ENCODE measurements around the gene RPS15. TPM values are rescaled to one million over a fixed set of nuclear protein-coding genes. Genes with fewer than 3 reads are reported as not detected.
A peak's percentile ranks its signal among the peaks of the same experiment; 100 is the strongest.

The RPS15 gene
- total RNA-seq, 2 donors from 2014 or later: 757 to 1,081 TPM

DNA sequence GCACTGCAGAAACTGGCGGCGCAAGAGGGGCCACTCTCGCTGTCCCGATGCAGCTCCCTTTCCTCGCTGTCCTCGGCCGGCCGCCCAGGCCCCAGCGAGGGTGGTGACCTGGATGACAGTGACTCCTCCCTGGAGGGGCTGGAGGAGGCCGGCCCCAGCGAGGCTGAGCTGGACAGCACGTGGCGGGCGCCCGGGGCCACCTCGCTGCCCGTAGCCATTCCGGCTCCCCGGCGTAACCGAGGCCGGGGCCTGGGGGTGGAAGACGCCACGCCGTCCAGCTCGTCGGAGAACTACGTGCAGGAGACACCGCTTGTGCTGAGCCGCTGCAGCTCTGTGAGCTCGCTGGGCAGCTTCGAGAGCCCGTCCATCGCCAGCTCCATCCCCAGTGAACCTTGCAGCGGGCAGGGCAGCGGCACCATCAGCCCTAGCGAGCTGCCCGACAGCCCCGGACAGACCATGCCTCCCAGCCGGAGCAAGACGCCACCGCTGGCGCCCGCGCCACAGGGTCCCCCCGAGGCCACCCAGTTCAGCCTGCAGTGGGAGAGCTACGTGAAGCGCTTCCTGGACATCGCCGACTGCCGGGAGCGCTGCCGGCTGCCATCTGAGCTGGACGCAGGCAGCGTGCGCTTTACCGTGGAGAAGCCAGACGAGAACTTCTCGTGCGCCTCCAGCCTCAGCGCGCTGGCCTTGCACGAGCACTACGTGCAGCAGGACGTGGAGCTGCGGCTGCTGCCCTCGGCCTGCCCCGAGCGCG, 28.4 kb downstream of the RPS15 start:
- no peak for ATAC-seq

DNA sequence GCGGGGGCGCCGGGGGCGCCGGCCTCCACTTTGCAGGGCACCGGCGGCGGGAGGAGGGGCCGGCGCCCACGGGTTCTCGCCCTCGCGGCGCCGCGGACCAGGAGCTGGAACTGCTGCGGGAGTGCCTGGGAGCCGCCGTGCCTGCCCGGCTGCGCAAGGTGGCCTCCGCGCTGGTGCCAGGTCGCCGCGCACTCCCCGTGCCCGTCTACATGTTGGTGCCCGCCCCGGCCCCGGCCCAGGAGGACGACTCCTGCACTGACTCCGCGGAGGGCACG, 29.0 kb downstream of the RPS15 start:
- Mint-ChIP-seq H3K27me3 (no peaks in the 10 kb centered on the region), H3K4me1 (ENCODE audit: low read depth in 2 of 2) (peaks cover 0 to 5% of the 10 kb centered on the region in 2 donors), H3K36me3 (no peaks in the 10 kb centered on the region), H3K27ac (no peak overlapping the region), H3K4me3 (no peak overlapping the region), H3K9me3 (no peaks in the 10 kb centered on the region)
- no peak for ATAC-seq
- DNase-seq (ENCODE audit: low spot score): no peak

More for the DNA sequence above, 28.4 kb downstream of the RPS15 start:
- no peaks in the 10 kb centered on the region for H3K9me3 Mint-ChIP-seq
- H3K4me1 Mint-ChIP-seq (ENCODE audit: low read depth in 2 of 2): peaks cover 0 to 3% of the 10 kb centered on the region in 2 donors
- no peak for DNase-seq (ENCODE audit: low spot score)
- H3K27me3 Mint-ChIP-seq: no peaks in the 10 kb centered on the region
- H3K4me3 Mint-ChIP-seq: no peak overlapping the region
- H3K27ac Mint-ChIP-seq: no peak overlapping the region
- H3K36me3 Mint-ChIP-seq: no peaks in the 10 kb centered on the region

DNA sequence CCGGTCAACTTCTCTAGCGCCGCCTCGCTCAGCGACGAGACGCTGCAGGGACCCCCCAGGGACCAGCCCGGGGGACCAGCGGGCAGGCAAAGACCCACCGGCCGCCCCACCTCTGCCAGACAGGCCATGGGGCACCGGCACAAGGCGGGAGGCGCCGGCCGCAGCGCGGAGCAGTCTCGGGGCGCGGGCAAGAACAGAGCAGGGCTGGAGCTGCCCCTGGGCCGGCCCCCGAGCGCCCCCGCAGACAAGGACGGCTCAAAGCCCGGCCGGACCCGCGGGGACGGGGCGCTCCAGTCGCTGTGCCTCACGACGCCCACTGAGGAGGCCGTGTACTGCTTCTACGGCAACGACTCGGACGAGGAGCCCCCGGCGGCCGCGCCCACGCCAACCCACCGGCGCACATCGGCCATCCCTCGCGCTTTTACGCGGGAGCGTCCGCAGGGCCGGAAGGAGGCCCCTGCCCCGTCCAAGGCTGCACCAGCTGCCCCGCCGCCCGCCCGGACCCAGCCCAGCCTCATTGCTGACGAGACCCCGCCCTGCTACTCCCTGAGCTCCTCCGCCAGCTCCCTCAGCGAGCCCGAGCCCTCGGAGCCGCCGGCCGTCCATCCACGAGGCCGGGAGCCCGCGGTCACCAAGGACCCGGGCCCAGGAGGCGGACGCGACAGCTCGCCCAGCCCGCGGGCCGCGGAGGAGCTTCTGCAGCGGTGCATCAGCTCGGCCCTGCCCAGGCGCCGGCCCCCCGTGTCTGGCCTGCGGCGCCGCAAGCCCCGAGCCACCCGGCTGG, 29.5 kb downstream of the RPS15 start:
- DNase-seq (ENCODE audit: low spot score) (no peak), ATAC-seq (no peak)
- no peaks in the 10 kb centered on the region for H3K36me3 Mint-ChIP-seq
- no peaks in the 10 kb centered on the region for H3K27me3 Mint-ChIP-seq
- H3K9me3 Mint-ChIP-seq: no peaks in the 10 kb centered on the region
- H3K27ac Mint-ChIP-seq: no peak overlapping the region
- H3K4me1 Mint-ChIP-seq (ENCODE audit: low read depth in 2 of 2): peaks cover 0 to 5% of the 10 kb centered on the region in 2 donors
- H3K4me3 Mint-ChIP-seq: no peak overlapping the region

DNA sequence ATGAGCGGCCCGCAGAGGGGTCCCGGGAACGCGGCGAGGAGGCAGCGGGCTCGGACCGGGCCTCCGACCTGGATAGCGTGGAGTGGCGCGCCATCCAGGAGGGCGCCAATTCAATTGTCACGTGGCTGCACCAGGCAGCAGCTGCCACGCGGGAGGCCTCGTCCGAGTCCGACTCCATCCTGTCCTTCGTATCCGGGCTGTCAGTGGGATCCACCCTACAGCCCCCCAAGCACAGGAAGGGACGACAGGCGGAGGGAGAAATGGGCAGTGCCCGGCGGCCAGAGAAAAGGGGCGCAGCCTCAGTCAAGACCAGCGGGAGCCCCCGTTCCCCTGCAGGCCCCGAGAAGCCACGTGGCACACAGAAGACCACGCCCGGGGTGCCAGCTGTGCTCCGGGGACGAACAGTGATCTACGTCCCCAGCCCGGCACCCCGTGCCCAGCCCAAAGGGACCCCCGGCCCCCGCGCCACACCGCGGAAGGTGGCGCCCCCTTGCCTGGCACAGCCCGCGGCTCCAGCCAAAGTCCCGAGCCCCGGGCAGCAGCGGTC, 30.2 kb downstream of the RPS15 start:
- no peak overlapping the region for H3K4me3 Mint-ChIP-seq
- no peak for DNase-seq (ENCODE audit: low spot score)
- no peak for ATAC-seq
- H3K4me1 Mint-ChIP-seq (ENCODE audit: low read depth in 2 of 2): peaks cover 0 to 10% of the 10 kb centered on the region in 2 donors
- no peaks in the 10 kb centered on the region for H3K36me3 Mint-ChIP-seq
- H3K27me3 Mint-ChIP-seq: no peaks in the 10 kb centered on the region
- H3K27ac Mint-ChIP-seq: no peak overlapping the region
- H3K9me3 Mint-ChIP-seq: no peaks in the 10 kb centered on the region

DNA sequence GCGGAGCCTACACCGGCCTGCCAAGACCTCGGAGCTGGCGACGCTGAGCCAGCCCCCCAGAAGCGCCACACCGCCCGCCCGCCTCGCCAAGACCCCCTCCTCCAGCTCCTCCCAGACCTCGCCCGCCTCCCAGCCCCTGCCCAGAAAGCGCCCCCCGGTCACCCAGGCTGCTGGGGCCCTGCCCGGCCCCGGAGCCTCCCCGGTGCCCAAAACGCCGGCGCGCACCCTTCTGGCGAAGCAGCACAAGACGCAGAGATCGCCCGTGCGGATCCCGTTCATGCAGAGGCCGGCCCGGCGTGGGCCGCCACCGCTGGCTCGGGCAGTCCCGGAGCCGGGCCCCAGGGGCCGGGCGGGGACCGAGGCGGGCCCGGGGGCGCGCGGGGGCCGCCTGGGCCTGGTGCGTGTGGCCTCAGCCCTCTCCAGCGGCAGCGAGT, 30.6 kb downstream of the RPS15 start:
- no peak for DNase-seq (ENCODE audit: low spot score)
- peak in 1 of 2 donors; percentile 1 for ATAC-seq
- peaks cover 0 to 11% of the 10 kb centered on the region in 2 donors for H3K4me1 Mint-ChIP-seq (ENCODE audit: low read depth in 2 of 2)
- no peaks in the 10 kb centered on the region for H3K27me3 Mint-ChIP-seq
- no peak overlapping the region for H3K27ac Mint-ChIP-seq
- no peaks in the 10 kb centered on the region for H3K9me3 Mint-ChIP-seq
- H3K4me3 Mint-ChIP-seq: no peak overlapping the region
- H3K36me3 Mint-ChIP-seq: no peaks in the 10 kb centered on the region

DNA sequence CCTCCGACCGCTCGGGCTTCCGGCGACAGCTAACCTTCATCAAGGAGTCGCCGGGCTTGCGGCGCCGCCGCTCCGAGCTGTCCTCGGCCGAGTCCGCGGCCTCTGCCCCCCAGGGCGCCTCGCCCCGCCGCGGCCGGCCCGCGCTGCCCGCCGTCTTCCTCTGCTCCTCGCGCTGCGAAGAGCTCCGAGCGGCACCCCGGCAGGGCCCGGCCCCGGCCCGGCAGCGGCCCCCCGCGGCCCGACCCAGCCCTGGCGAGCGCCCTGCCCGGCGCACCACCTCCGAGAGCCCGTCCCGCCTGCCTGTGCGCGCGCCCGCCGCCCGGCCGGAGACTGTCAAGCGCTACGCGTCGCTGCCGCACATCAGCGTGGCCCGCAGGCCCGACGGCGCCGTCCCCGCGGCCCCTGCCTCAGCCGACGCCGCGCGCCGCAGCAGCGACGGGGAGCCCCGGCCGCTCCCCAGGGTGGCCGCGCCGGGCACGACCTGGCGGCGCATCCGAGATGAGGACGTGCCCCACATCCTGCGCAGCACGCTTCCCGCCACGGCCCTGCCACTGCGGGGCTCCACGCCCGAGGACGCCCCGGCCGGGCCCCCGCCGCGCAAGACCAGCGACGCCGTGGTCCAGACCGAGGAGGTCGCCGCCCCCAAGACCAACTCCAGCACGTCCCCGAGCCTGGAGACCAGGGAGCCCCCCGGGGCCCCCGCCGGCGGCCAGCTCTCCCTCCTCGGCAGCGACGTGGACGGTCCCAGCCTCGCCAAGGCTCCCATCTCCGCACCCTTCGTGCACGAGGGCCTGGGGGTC, 31.3 kb downstream of the RPS15 start:
- no peak for DNase-seq (ENCODE audit: low spot score)
- H3K27me3 Mint-ChIP-seq: no peaks in the 10 kb centered on the region
- H3K9me3 Mint-ChIP-seq: no peaks in the 10 kb centered on the region

DNA sequence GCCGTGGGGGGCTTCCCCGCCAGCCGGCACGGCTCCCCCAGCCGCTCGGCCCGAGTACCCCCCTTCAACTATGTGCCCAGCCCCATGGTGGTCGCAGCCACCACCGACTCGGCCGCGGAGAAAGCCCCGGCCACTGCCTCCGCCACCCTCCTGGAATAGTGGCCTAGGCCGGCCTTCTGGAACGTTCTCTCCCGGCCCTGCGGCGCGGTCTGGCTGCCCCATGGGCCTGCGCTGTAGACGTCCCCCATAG, 31.8 kb downstream of the RPS15 start:
- DNase-seq (ENCODE audit: low spot score) (no peak), ATAC-seq (no peak)
- Mint-ChIP-seq H3K9me3 (no peaks in the 10 kb centered on the region), H3K27me3 (no peaks in the 10 kb centered on the region), H3K36me3 (no peaks in the 10 kb centered on the region), H3K4me1 (ENCODE audit: low read depth in 2 of 2) (peaks cover 0 to 11% of the 10 kb centered on the region in 2 donors), H3K4me3 (peak overlapping the region; percentile 70), H3K27ac (no peak overlapping the region)

More for the DNA sequence above, 31.3 kb downstream of the RPS15 start:
- peak; percentile 49 to 55 for ATAC-seq
- H3K4me3 Mint-ChIP-seq: peak overlapping the region; percentile 70
- no peak overlapping the region for H3K27ac Mint-ChIP-seq
- H3K36me3 Mint-ChIP-seq: no peaks in the 10 kb centered on the region
- H3K4me1 Mint-ChIP-seq (ENCODE audit: low read depth in 2 of 2): peaks cover 0 to 11% of the 10 kb centered on the region in 2 donors

DNA sequence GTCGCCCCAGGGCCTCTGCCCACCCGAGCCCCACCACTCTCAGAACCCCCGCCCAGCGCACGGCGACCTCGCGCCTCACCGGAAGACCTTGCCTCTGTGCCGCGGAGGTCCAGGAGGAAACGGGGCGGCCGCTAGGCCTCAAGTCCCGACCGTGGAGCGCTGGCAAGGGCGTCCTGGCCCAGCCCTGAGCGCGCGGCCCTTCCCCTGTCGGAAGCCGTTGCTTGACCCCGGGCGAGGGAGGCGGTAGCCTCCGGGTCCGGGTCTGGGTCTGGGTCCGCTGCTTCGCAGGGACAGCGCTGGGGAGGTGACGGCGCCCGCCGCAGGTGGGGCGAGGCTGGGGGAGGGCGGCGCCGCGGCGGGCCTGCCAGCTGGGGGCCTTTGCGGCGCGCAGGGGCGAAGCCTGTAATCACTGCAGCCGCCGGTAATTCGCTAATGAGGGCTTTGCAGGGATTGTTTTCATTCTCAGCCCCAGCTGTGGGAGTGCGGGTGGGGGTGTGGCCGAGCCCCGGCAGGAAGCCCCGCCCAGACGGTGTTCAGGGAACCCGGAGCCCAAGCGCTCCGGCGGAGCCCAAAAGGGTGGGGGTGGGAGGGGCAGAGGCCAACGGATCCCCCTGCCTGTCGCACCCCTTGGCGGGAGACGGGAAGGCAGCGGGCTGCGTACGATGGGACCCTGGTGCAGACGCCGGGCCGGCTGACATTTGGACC, 32.3 kb downstream of the RPS15 start:
- Mint-ChIP-seq H3K27ac (no peak overlapping the region), H3K27me3 (no peaks in the 10 kb centered on the region), H3K4me1 (ENCODE audit: low read depth in 2 of 2) (peaks cover 0 to 11% of the 10 kb centered on the region in 2 donors), H3K4me3 (peak overlapping the region; percentile 70), H3K9me3 (no peaks in the 10 kb centered on the region), H3K36me3 (no peaks in the 10 kb centered on the region)
- DNase-seq (ENCODE audit: low spot score): no peak
- peak; percentile 46 to 63 for ATAC-seq

DNA sequence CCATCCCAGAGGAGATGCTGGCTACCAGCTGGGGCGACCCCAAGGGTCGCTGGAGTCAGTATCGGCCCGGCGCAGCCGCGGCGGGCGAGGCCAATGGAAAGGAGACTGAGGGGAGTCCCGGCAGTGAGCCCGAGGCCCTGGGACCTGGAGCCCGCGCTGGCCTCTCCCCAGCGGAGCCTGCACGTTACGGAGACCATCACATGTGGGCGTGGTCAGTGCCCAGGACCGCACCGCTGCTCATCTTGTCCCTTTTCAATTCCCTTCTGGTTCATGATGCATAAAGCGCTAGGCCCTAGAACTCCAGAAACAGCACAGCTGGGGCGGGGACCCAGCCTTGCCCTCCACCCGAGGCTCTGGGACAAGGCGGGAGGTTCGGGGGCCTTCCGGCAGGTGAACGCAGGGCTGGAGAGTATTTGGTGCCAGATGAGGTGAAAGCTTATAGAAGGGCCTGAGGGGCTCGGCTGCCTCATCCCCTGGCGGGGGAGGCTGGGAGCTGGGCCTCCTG, 32.9 kb downstream of the RPS15 start:
- ATAC-seq: peak; percentile 8 to 32
- DNase-seq (ENCODE audit: low spot score): no peak
- peak overlapping the region; percentile 22 for H3K4me3 Mint-ChIP-seq
- no peaks in the 10 kb centered on the region for H3K36me3 Mint-ChIP-seq
- no peaks in the 10 kb centered on the region for H3K9me3 Mint-ChIP-seq
- no peak overlapping the region for H3K27ac Mint-ChIP-seq
- H3K27me3 Mint-ChIP-seq: no peaks in the 10 kb centered on the region
- peaks cover 0 to 11% of the 10 kb centered on the region in 2 donors for H3K4me1 Mint-ChIP-seq (ENCODE audit: low read depth in 2 of 2)

DNA sequence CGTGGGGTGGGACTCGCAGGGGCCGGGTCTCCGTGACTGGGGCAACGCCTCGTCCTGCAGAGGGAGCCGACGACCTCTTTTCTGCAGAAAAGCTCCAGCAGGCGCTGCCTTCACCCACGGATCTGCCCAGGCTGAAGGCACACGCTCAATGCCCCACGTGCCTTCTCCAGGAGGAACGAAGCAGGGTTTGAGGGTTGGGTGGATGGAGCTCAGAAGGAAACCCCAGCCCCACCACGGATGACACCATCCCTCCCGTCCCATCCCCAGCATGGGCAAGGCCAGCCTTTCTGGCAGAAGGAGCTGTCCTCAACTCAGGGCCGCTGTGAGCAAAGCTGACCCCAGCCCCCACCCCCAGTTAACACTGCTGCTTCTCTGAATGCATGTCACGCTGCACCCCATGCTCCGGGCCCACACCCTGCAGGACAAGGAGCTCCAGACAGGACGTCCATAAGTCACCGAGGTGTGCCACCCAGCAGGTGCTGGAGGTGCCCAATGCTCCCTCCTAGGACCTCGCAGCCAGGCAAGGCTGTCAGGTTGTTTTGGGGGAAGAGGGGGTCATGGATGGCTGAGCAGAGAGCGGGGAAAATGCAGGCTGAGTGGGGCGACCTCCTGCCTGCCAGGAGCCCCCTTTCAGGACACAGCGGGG, 33.4 kb downstream of the RPS15 start:
- H3K9me3 Mint-ChIP-seq: no peaks in the 10 kb centered on the region
- H3K4me1 Mint-ChIP-seq (ENCODE audit: low read depth in 2 of 2): peaks cover 0 to 11% of the 10 kb centered on the region in 2 donors
- no peaks in the 10 kb centered on the region for H3K27me3 Mint-ChIP-seq
- H3K27ac Mint-ChIP-seq: no peak overlapping the region
- no peaks in the 10 kb centered on the region for H3K36me3 Mint-ChIP-seq
- no peak overlapping the region for H3K4me3 Mint-ChIP-seq
- DNase-seq (ENCODE audit: low spot score) (no peak), ATAC-seq (no peak)

DNA sequence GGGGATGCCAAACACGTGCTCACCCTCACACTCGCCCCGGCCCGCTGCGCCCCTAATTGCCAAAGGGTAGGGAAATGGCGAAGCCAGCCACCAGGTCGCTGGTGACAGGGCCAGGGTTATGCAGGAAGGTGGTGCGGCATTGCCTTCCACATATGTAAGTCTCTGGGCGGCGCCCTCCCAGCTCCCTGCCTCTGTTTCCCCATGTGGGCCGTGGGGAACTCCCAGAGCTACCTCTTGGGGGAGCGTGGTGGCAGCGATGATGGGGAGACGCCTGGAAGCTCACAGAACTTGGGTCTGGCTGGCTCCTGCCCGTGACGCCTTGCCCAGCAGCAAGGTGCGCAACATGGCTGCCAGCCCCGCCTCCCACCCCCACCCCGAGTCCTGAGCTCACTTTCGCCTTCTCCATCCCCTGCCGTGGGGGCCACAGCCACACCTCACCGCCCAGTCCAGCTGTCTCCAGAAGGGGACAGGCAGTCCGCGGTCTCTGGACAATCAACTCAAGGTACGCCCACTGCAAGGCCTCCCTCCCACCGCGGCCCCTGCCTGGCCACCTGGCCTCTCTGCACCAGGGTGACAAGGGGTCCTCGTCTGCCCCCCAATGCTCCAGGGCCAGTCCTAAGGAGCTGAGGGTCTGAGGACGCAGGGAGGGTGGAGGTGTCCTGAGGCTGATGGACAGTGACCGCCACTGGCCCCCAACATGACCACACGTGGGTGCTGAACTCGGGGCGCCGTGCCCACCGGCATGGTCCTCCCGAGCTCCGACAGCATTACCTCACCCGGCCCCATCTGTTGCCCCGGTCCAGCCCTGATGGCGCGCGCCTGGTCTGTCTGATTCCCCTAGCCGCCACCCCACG, 34.3 kb downstream of the RPS15 start:
- H3K27me3 Mint-ChIP-seq: no peaks in the 10 kb centered on the region
- DNase-seq (ENCODE audit: low spot score) (no peak), ATAC-seq (no peak)
- no peaks in the 10 kb centered on the region for H3K36me3 Mint-ChIP-seq
- H3K4me3 Mint-ChIP-seq: no peak overlapping the region
- no peak overlapping the region for H3K27ac Mint-ChIP-seq
- H3K4me1 Mint-ChIP-seq (ENCODE audit: low read depth in 2 of 2): peaks cover 4 to 15% of the 10 kb centered on the region in 2 donors
- H3K9me3 Mint-ChIP-seq: no peaks in the 10 kb centered on the region

DNA sequence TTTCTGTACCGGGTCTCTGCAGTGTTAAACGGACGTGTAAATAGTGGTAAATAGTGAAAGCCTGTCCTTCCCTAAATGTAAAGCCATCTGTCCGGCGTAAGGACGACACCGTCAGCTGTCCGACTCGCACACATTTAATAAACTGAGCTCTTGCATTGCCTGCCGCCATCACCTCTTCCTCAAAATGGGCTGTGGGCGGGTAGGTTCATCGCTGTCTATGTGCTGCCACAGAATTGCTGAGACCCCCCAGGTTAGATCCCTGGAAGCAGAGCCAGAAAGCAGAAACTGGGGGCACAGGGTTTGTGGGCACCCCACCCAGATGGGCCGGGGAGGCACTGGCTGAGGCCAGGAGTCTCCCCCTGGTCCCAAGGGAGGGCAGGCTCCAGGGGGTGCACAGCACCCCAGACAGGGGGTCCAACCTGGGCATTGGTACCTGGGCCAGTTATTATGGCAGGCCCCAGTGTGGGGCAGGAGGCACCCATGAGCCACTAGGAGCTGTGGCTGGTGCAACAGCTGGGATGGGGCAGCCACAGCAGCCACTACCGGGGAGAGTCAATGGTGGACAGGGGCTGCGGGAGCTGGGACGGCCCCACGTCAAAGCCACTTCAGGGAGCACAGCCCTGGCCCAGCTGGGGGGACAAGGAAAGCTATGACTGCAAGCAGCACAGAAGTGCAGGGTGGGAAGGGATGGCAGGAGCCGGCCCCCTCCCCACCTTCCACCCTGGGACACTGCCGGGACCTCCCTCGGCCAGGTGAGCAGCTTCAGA, 35.1 kb downstream of the RPS15 start:
- ATAC-seq: no peak
- Mint-ChIP-seq H3K4me1 (ENCODE audit: low read depth in 2 of 2) (peaks cover 4 to 16% of the 10 kb centered on the region in 2 donors), H3K27ac (no peak overlapping the region), H3K27me3 (no peaks in the 10 kb centered on the region), H3K4me3 (no peak overlapping the region), H3K9me3 (no peaks in the 10 kb centered on the region), H3K36me3 (no peaks in the 10 kb centered on the region)
- no peak for DNase-seq (ENCODE audit: low spot score)

Data from natural killer cell treated with Interleukin-12 subunit alpha and Interleukin-12 subunit beta and Interleukin-15 and Interleukin-18, amount 100 ng/mL, for 72 hours (primary cell).